ENCODE measurements around the gene DSC2. TPM values are rescaled to one million over a fixed set of nuclear protein-coding genes. Genes with fewer than 3 reads are reported as not detected.

Gene DSC2
- total and polyA plus RNA-seq, 2 donors (not counting 3 experiments of a cell fraction or from before 2014, with no cell fraction given) = under 0.01 TPM; not detected in 1

DNA sequence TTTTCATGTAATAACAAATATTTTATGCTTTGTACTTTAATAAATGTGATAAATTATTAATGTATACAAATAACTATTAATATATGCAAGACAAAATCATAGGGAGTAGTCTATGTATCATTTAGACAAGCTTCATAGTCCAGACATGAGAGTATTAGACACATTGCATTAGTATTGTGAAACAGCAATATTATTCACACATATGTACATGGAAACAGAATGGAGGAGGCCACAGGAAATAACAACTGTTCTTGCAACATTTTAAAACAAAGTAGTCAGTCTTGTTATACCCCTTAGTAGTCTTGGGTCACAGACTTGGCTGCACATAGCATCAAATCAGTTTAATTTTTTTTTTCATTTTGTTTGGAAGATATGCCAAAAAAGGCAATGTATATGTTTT is 44.6 kb upstream of the DSC2 start:
- FAIRE-seq (no peak), DNase-seq (ENCODE audit: low read depth, low spot score) (no peak)
- intact Hi-C loops (cut with micrococcal nuclease) (no loop called here), dilution Hi-C loops (cut with MboI; ENCODE audit: extremely low pct_ligation_motif_present, low sequenced_read_pairs) (no loop called here)
- ChIA-PET CTCF (no interaction called here), POLR2A (no interaction called here)
- H3K27me3 ChIP-seq (ENCODE audit: control insufficient read depth in 2 of 2, insufficient read depth in 2 of 2, low read length in 2 of 2) = no peaks in the 10 kb centered on the region
- no peaks in the 10 kb centered on the region for H3K9me1 ChIP-seq (replicated peaks; ENCODE audit: control insufficient read depth, extremely low read depth, insufficient read depth, low read length)
- no peaks in the 10 kb centered on the region for H3K4me1 ChIP-seq (ENCODE audit: control insufficient read depth, extremely low read depth, insufficient read depth, low read length)
- H4K20me1 ChIP-seq (replicated peaks; ENCODE audit: control insufficient read depth, extremely low read depth, insufficient read depth, low read length) = no peaks in the 10 kb centered on the region
- TF ChIP-seq EZH2 (IDR thresholded peaks at IDR 0.05; ENCODE audit: borderline replicate concordance, low read depth, low read length, severe bottlenecking) = no peak
- TF ChIP-seq POLR2AphosphoS5 (IDR thresholded peaks at IDR 0.05; ENCODE audit: insufficient read depth, low read depth, low read length) = no peak
- TF ChIP-seq POLR2A (IDR thresholded peaks at IDR 0.05; ENCODE audit: low read depth, low read length) = no peak
- no peak for TF ChIP-seq MAX (IDR thresholded peaks at IDR 0.05; ENCODE audit: insufficient read depth, insufficient read length)
- TF ChIP-seq GATA2 (IDR thresholded peaks at IDR 0.05; ENCODE audit: insufficient read depth, insufficient read length, low read depth, low read length) = no peak
- no peak for TF ChIP-seq MYC (IDR thresholded peaks at IDR 0.05; ENCODE audit: low read depth, low read length)
- TF ChIP-seq JUN (IDR thresholded peaks at IDR 0.05; ENCODE audit: borderline replicate concordance, insufficient read depth, insufficient read length, low read depth) = no peak
- BruUV-seq (replicated peaks) = no TSS peak
- H3K36me3 ChIP-seq (ENCODE audit: control insufficient read depth in 2 of 2, extremely low read depth in 1 of 2, insufficient read depth in 2 of 2, low read length in 2 of 2) = no peaks in the 10 kb centered on the region
- no peak overlapping the region for H3K4me2 ChIP-seq (ENCODE audit: insufficient read depth, low read length)
- H3K9me3 ChIP-seq (replicated peaks; ENCODE audit: control insufficient read depth, insufficient read depth, low read length) = no peaks in the 10 kb centered on the region
- H3K27ac ChIP-seq (ENCODE audit: insufficient read depth, low read depth, low read length) = no peak overlapping the region
- no peak overlapping the region for H3K4me3 ChIP-seq (replicated peaks in 1 of 3; ENCODE audit: insufficient read depth in 1 of 3, low read depth in 1 of 3, low read length in 3 of 3)
- no peak overlapping the region for H2AFZ ChIP-seq (ENCODE audit: low read depth, low read length)
- H3K79me2 ChIP-seq (ENCODE audit: control insufficient read depth, insufficient read depth, low read length) = no peaks in the 10 kb centered on the region
- H3K9ac ChIP-seq (replicated peaks; ENCODE audit: extremely low read depth, insufficient read depth, low read length) = no peak overlapping the region

- FAIRE-seq = no peak
- dilution Hi-C loops (cut with MboI; ENCODE audit: extremely low pct_ligation_motif_present, low sequenced_read_pairs) = no loop called here
- ChIA-PET CTCF (no interaction called here), POLR2A (no interaction called here)
- no peak overlapping the region for H3K9ac ChIP-seq (replicated peaks; ENCODE audit: extremely low read depth, insufficient read depth, low read length)
- H3K4me1 ChIP-seq (ENCODE audit: control insufficient read depth, extremely low read depth, insufficient read depth, low read length) = no peaks in the 10 kb centered on the region
- H3K9me3 ChIP-seq (replicated peaks; ENCODE audit: control insufficient read depth, insufficient read depth, low read length) = no peaks in the 10 kb centered on the region
- no peaks in the 10 kb centered on the region for H3K9me1 ChIP-seq (replicated peaks; ENCODE audit: control insufficient read depth, extremely low read depth, insufficient read depth, low read length)
- no peak overlapping the region for H3K27ac ChIP-seq (ENCODE audit: insufficient read depth, low read depth, low read length)
- no peak overlapping the region for H3K4me3 ChIP-seq (replicated peaks in 1 of 3; ENCODE audit: insufficient read depth in 1 of 3, low read depth in 1 of 3, low read length in 3 of 3)
- H3K79me2 ChIP-seq (ENCODE audit: control insufficient read depth, insufficient read depth, low read length) = no peaks in the 10 kb centered on the region
- BruUV-seq (replicated peaks) = no TSS peak
- no peaks in the 10 kb centered on the region for H4K20me1 ChIP-seq (replicated peaks; ENCODE audit: control insufficient read depth, extremely low read depth, insufficient read depth, low read length)
- H2AFZ ChIP-seq (ENCODE audit: low read depth, low read length) = no peak overlapping the region
- H3K4me2 ChIP-seq (ENCODE audit: insufficient read depth, low read length) = no peak overlapping the region
- intact Hi-C loops (cut with micrococcal nuclease) = no loop called here
- no peak for DNase-seq (ENCODE audit: low read depth, low spot score)
- no peaks in the 10 kb centered on the region for H3K27me3 ChIP-seq (ENCODE audit: control insufficient read depth in 2 of 2, insufficient read depth in 2 of 2, low read length in 2 of 2)
- H3K36me3 ChIP-seq (ENCODE audit: control insufficient read depth in 2 of 2, extremely low read depth in 1 of 2, insufficient read depth in 2 of 2, low read length in 2 of 2) = no peaks in the 10 kb centered on the region
- TF ChIP-seq GATA2 (IDR thresholded peaks at IDR 0.05; ENCODE audit: insufficient read depth, insufficient read length, low read depth, low read length) (no peak), JUN (IDR thresholded peaks at IDR 0.05; ENCODE audit: borderline replicate concordance, insufficient read depth, insufficient read length, low read depth) (no peak), CTCF (IDR thresholded peaks at IDR 0.05; ENCODE audit: extremely low read depth in 1 of 2, insufficient read depth in 1 of 2, low read depth in 1 of 2, low read length in 2 of 2) (no peak), FOS (IDR thresholded peaks at IDR 0.05; ENCODE audit: borderline replicate concordance, insufficient read depth, low read length) (no peak), POLR2AphosphoS5 (IDR thresholded peaks at IDR 0.05; ENCODE audit: insufficient read depth, low read depth, low read length) (no peak), POLR2A (IDR thresholded peaks at IDR 0.05; ENCODE audit: low read depth, low read length) (no peak), MYC (IDR thresholded peaks at IDR 0.05; ENCODE audit: low read depth, low read length) (no peak)
These were observed 40.8 kb upstream of the DSC2 start for GRCh38 chr18:31143025-31143424.
